GM19395 (cell line): ENCODE measurements around the gene RETSAT.
"Not testable (repeated sequence)": the region's sequence is repeated elsewhere in the genome, so short reads cannot be mapped to it uniquely, and the experiment has no call there.

ENCODE experiments used
- ATAC-seq: cut with Tn5 transposase; IDR thresholded peaks from one replicate; pipeline ENCODE4 v1.9.1; 2021; ENCODE audit warnings: mild to moderate bottlenecking, moderate library complexity; ENCODE audit not compliant: unreplicated experiment

Gene RETSAT

DNA sequence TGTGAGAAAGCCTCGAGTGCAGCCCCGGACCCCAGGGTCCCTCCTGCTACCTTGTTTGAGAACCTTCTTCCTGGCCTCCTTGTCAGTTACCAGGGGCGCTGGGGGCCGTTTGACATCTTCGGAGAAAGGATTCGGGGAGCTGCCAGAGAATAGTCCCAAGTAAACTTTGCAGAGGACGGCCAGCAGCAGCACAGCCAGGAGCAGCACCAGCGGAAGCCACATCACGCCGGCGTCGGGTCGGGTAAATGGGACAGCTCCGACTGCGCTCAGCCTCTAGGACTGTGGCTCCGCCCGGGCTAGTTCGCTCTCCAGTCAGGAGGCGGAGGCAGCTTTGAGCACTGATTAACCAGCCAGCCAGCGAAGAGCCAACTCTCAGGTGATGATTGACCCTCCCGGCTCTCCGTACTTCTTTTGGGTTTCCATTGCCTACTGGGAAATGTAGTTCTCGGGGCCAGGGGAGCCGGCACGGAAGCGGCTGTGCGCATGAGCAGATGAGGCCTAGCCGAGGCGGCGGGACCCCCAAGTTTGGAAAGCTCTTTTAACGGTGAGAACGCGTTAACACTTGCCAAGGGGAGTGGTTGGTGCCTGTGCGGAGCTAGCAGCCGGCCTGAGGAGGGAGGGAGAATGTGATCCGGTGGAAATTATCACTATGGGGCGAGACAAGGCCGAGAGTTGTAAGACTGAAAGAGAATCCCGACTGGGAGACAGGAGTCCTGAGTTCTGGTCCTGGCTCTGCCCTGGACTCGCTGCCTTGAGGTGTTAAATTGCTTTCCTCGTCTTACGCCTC lies at the start of gene RETSAT, which contains the start of gene ELMOD3:
Gene RETSAT, minus strand, starts transcription at position 243 of the 787 bp plus-strand sequence. Its CDS starts 21 bp downstream, at position 222.
Gene ELMOD3, plus strand, starts transcription at position 484 of the 787 bp plus-strand sequence. CDS start 2,430 bp downstream, outside the sequence.
- ATAC-seq = peak; percentile 97

DNA sequence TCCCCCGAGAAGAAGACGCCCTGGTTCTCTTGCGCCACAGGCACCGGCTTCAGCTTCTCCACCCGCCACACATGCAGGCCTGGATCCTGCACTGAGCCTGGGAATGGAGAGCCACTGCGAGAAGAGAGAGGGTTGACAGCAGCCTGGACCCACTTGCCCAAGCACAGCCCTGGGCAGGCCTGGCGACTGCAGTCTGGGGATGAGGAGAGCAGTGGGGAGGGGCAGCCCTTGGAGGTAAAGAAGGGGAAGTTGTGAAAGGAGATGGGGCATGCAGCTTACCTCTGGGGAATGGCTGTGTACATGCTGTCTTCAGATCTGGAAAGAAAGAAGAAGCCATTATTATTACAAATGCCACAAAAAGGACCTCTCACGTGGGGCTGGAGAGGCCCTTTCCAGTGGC lies 47.5 kb upstream of the RETSAT start:
- ATAC-seq = no peak

DNA sequence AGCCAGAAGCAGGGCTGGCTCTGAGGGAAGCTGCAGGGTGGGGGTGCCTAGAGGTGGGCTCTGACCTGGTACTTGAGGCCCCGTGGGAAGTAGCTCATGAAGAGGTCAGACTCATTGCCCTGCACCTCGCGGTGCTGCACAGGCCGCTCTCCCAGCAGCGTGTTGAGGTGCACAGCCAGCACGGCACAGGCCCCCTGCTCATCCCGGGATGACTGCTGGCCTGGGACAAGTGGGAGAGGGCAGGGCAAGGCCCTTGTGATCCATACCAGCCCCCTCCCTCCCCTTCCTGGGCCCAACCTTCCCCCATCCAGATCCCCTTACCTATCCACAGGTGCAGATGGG lies 47.1 kb upstream of the RETSAT start:
- ATAC-seq = no peak

DNA sequence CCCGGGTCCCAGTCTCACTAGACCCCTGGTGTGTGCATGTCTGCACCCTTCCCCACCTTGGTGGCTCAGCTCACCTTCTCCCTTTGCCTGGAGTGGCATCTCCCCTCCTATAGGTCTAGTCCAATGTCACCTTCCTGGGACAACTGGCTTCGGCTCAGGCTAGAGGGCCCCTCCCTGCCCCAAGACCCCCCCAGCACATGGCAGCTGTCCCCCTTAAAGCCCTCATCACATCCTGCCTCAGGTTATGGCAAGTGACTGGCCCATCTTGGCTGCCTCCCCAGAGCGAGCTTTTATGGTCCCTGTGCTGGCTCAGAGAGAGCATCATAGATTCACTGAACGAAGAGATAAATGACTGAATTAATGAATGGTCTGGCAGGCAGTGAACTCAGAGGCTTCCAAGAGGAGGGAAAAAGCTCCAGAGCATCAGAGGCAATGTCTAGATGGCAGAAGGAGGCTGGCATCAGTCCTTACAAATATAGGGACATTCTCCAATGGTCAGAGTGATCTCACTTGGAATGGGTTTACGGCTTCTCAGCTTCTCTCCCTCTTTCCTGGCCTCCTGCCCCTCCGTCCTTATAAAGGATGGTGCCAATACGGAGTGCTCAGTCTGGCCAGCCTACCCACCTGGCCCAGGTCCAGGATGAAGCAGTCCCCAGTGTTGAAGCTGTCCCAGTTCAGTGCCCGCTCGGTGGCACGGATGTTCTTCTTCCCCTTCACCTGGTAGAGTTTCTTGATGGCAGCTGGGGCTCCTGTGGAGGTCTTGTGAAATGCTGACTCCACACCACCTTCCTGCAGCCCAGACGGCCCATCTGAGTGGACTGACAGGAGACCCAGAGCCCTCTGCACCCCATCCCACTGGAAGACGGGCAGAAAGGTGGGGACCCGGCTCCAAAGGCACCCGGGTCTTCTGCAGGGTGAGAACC lies 46.5 kb upstream of the RETSAT start:
- ATAC-seq = no peak

DNA sequence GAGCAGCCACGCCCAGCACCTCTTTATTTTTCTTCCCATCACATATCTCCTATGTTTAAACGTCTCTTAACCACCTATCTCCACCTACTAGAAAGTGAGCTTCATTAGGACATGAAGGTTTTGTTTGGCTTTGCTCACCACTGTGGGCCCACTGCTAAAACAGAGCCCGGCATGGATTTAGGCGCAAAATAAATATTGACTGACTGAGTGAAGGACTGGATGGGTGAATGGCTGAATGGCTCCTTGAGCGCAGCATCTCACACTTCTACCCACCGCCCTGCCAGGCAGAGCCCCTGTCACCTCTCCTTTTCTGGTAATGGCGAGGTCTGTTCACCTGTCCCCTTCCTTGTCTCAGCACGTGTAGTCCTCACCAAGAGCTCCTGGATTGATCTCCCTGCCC lies 45.7 kb upstream of the RETSAT start:
- ATAC-seq = no peak

DNA sequence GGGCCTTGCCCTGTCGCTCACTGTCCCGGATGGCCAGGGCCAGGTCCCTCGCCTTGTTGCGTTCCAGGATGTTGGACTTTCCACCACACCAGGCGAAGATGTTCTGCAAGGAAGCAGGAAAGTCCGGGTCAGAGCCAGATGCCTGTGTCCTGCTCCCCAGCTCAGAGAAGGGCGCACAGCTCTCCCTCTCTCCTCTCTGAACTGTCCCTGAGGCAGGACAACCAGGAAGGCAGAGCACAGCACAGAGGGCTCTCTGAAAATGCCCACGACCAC lies 44.8 kb upstream of the RETSAT start:
- no peak for ATAC-seq

DNA sequence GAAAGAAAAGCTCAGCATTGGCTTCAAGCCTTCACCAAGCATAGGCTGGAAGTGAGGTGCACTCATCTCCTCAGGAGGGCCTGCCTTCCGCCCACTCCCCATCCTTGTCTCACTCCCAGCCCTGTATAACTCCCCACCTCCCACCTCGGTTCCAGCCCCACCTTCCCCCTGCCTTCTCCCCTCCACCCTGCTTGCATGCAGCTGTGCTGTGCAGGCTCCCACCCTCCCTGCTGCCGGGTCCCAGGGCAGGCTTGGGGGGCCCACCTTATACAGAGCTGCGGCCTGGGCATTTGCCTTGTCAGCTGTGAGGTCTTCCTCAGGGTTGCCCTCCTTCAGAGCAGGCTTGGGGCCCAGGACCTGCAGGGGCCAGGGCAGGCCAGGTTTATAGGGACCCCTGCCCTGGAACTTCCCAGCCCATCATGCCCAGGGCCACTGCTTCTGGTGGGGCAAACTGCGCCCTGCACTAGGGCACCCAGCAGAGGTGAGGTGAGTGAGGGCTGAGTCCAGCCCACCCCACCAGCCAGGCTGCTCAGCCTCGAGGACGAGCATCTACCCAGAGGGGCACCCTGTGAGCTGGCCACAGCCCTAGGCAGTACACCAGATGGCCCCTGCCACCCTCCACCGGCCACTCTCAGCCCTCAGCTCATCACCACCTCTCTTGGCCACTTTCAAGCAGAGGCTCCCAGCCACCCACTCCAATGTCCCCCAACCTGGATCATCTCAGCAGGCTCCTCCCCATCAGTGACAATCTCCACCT lies 44.3 kb upstream of the RETSAT start:
- no peak for ATAC-seq

DNA sequence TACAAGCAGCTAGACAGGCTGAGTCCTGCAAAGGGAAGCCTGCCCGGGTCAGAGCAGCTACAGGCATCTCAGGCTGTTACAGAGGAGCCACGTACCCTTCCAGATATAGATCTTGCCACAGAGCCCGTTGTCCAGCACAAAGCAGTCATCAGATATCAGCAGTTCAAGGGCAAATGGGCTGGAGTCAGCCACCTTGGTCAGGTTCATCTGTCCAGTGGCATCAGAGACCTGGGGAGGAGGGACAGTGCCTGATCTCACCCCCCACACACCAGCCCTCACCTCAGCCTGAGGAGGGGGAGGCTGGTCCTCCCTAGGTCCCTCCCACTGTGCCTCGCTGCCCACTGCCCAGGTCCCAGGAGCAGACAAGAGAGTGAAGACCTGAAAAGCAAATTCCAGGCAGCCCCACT lies 43.6 kb upstream of the RETSAT start:
- ATAC-seq = no peak

DNA sequence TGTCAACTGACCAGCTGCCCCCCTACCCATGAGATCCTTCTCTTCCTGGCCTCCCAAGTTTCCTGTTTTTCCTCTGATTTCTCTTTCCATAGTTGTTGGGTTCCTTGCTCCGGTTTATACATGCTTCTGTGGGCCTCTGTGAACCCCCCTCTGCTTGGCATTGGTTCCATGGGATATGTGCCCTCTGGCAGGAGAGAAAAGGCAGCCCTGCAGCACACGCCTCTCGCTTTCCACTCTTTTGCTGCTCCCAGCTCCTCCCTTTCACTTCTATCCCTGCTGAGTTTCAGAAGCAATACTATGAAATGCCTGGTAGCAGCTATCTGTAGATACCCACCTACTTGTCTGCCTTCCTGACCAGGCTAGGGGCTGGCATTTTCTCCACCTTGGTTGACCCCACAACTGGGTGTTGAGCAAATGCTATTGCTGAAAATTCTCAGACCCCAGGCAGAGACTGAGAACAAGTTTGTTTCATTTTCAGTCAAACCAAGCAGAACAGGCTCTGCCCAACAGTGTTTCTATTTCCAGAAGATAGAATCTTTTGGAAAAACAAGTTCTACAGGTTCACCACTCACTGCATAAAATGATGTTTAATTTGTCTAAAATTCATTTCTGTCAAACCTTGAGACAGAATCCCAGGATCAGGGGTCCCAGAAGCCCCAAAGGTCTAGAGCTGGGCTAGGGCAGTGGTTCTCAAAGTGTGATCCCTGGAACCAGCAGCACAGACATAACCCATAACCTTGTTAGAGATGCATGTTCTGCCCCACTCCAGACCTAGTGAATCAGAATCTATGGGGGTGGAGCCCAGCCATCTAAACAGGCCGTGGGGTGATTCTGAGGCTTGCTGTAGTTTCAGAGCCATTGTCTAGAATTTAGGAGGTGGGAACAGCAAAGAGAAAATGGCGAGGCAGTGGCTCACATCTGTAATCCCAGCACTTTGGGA lies 42.5 kb upstream of the RETSAT start:
- no peak for ATAC-seq

DNA sequence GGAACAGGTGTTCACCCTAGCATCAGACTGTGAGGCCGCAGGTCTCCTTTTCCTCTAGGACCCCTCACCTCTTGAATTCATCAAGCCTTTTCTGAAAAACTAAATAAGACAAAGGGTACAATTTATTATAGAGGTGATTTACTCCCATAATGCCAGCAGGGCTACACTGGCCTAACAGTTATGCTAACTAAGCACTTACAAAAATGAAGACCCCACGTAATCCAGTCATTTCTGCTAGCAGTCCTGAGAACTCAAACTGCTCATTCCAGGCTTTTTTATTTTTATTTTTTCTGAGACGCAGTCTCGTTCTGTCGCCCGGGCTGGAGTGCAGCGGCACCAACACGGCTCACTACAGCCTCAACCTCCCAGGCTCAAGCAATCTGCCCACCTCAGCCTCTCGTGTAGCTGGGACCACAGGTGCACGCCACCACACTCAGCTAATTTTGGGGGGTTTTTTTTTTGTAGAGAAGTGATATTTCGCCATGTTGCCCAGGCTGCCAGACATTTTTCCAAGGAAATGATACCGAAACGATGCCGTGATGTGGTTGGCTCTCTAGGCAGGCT lies 41.7 kb upstream of the RETSAT start:
- no peak for ATAC-seq

DNA sequence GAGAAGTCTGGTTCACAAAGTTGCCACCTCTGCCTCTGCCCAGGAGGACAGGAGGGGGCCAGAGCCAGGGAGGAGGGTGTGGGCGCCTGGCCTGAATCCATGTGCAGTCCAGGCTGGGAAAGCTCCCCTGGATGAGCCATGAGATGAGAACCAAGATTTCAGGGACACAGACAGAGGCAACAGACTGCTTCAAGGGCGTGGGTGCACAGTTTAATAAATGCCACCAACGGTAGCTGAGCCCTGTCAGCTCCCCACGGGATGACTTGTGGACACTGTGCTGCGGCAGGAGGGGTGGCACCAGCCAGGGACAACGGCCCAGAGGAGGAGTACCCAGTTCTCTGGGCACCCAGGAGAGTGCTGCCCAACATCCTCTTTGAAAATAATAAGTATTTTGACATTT lies 40.6 kb upstream of the RETSAT start:
- ATAC-seq = no peak

DNA sequence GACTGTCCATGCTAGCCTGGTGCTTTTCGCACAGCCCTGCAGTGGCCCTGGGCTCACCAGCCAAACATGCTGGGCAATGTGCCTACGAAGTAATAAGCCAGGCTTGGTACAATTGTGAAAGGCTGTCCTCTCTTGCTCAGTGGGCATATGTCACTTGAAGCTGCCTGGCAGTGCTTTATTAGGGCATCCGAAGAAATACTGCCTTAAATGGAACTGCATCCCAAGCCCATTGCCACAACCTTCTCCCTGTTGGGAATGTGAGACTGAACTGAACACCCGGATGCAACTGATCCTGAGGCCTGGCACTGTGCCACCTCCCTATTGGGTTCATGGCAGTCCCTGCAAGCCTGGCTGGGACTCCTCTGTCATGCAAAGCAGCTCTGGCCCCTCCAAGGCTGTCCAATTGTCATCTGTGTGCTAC lies 39.9 kb upstream of the RETSAT start:
- no peak for ATAC-seq

DNA sequence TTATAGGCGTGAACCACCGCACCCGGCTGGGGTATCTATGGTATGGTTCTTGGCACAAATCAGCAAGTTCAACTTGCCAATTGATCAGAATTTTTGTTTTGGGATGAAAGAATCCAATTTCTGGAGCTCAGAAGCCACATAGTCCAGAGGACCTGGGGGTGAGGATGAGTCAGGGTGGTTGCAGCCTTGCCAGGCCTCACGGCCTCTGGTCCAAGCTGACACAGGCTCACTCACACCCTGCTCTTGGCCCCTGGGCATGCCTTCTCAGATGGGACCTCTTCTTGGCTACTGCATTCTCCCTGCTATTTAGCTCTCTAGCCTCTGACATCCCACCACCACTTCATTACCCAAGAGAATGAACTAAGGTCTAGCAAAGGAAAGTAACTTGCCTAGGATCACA lies 39.5 kb upstream of the RETSAT start:
- ATAC-seq = no peak

DNA sequence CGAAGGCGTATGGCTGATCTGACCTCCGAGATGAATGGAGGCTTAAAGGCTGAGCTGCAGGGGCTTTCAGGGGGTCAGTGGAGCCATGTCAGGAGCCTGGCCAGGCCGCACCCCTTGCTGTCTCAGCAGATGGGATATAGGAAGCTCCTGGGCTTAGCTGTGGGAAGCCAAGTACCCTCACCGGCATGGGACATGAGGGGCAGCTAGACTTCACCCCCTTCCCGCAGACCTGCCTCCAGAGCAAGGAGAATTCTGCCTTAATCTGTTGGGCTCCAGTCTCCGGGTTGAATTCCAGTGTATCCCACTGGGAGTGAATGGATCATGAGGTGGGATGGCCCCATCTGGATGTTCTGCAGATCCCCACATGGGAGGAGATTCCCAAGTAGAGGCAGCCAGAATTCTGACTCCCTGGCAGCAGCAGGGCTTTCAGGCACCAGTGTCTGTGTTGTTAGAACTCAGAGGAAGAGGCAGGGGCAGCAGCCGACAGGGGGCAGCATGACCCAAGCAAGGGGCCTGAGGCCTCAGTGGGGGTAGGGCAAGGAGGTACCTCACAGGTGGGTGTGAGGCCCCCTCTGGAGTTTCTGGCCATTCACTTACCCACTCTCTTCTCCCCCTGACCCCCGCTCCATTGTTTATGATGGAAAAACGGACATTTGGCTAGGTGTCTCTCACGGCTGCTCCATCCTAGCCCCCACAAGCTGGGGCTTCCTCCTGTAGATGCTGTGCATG lies 36.8 kb upstream of the RETSAT start:
- peak; percentile 50 for ATAC-seq

DNA sequence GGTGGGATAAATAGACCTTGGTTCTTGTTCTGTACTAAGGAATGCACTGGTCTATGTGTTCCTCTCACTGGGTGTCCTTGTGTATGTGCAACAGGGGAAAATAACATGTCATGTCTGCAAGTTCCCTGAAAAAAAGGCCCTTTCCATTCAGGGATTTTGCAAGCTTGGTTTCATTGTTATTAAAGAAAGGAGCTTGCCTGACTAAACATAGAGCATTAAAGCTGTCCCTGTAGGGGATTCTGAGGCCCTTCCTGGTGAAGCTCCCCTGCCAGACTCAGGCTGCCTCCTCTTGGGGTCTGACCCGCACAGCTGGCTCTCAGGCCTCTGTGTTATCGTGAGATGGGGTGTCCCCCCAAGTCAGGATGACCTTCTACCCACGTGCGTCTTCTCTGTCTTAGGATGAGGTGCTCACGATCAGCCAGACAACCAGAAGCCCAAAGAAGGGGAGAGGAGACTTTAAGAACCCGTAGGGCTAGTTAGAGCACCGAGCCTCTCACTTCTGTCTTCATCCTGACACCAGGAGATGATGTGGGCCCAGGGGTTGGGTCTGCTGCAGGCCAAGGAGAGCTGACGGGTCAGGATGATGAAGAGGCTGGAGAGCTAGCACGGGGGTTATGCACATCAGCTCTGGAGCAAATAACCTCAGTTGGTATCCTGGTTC lies 34.7 kb upstream of the RETSAT start:
- no peak for ATAC-seq

DNA sequence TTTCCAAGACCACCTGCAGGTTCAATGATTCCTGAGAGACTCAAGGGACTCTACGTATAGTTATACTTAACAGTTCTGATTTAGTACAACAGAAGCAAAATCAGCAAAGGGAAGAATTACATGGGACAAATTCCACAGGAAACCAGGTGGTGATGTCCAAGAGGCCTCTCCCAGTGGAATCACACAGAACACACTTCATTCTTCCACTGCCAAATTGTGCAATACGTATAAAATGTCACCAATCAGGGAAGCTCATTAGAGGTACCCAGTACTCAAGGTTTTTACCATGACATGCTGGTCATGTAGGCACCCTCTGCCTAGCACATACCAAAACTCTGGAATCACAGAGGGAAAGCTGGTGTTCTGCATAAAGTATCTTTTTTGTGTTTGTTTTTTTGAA lies 33.4 kb upstream of the RETSAT start:
- ATAC-seq = no peak

DNA sequence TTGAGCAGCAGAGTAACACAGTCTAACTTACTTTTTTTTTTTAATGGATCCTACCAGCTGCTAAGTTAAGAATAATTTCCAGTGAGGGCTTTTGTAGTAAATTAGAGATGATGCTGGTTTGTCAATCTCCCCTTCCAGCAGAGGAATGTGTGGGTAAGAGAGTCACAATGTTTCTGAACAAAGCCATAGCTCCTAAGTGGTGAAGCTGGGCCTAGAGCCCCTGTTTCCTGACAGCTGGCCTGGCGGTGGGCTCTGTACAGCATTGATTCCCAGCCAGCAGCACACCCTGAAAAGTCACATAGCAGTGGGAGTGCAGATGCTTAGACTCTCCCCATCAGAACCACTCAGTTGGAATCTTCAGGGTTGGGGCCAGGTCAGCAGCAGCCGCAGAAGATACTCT lies 31.4 kb upstream of the RETSAT start:
- no peak for ATAC-seq

DNA sequence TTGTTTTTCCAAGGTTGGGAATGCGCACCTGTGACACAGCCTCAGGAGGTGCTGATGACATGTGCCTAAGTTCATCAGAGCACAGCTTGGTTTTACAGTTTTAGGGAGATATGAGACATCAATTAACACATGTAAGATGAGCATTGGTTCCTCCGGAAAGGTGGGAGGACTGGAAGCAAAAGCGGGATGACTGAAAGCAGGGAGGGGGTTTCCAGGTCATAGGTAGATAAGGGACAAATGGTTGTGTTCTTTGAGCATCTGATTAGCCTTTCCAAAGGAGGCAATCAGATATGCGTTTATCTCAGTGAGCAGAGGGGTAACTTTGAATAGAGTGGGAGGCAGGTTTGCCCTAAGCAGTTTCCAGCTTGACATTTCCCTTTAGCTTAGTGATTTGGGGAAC lies 29.5 kb upstream of the RETSAT start:
- ATAC-seq = no peak

DNA sequence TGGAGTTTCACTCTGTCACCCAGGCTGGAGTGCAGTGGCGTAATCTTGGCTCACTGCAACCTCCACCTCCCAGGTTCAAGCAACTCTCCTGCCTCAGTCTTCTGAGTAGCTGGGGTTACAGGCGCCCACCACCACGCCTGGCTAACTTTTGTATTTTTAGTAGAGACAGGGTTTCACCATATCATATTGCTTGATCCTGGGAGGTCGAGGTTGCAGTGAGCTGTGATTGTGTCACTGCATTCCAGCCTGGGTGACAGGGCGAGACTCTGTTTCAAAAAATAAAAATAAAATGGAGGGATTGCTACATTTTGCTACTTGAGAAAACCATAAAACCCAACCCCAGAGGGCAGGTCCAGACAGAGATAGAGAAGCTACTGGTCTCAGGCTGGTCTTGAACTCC lies 28.8 kb upstream of the RETSAT start:
- ATAC-seq = not testable (repeated sequence)
